Spleen (tissue), 7 donors: Measurements from ENCODE around the gene ITGBL1.

Source experiments
- CTCF ChIP-seq, 11 experiments: fragments of 200-600 bp in 7 of 11; fragments of 450-650 bp in 4 of 11; sonication (generic) in 4 of 11; IDR thresholded peaks in 8 of 11; conservative IDR thresholded peaks in 3 of 11; 1 replicate in 7 of 11; 2 replicates in 4 of 11; pipeline versions ENCODE4 v1.4.0 to v1.8.0; 2016 to 2021; ENCODE audit warnings: antibody characterized with exemption in 11 of 11, inconsistent platforms in 4 of 11, mild to moderate bottlenecking in 1 of 11
- POLR2A ChIP-seq, 3 donors: fragments of 450-650 bp; IDR thresholded peaks; one replicate each; pipeline ENCODE4 v1.5.1; 2017; ENCODE audit warnings: antibody characterized with exemption in 3 of 3, mild to moderate bottlenecking in 1 of 3
- POLR2AphosphoS5 ChIP-seq, 3 donors: sonication (generic); formaldehyde crosslinking; IDR thresholded peaks; one replicate each; pipeline ENCODE4 v1.5.1; 2017; ENCODE audit warnings: antibody characterized with exemption in 3 of 3
- donor health status: DM: no; HTN: no; CAD: no; lungs with moderate emphysema.
- donor health status: DM: no; HTN: no; CAD: no.
- donor health status: DM: no; HTN: no; CAD: no.

- TF ChIP-seq POLR2A (IDR thresholded peaks at IDR 0.05): no peak
- no peak for TF ChIP-seq CTCF (IDR thresholded peaks at IDR 0.05 in 8 of 11, conservative IDR thresholded peaks at IDR 0.05 in 3 of 11)
- TF ChIP-seq POLR2AphosphoS5 (IDR thresholded peaks at IDR 0.05): no peak
Observed at GRCh38 chr13:101575581-101575980, 123.1 kb downstream of the ITGBL1 start.
